Measurements from ENCODE around the gene PGAP3.
"Not testable (repeated sequence)": the region's sequence is repeated elsewhere in the genome, so short reads cannot be mapped to it uniquely, and the experiment has no call there.

PGAP3 gene

DNA sequence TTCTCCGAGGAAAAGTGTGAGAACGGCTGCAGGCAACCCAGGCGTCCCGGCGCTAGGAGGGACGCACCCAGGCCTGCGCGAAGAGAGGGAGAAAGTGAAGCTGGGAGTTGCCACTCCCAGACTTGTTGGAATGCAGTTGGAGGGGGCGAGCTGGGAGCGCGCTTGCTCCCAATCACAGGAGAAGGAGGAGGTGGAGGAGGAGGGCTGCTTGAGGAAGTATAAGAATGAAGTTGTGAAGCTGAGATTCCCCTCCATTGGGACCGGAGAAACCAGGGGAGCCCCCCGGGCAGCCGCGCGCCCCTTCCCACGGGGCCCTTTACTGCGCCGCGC, 11.9 kb upstream of the PGAP3 start, which contains the start of gene ERBB2:
Gene ERBB2 (plus strand): TSS at position 247 of the 330 bp plus-strand sequence. CDS start 175 bp downstream, outside the sequence.
- DNase-seq: peak in 2 of 10 donors; percentile 78 to 89
- intact Hi-C loops (cut with DNase I): no loop called here

DNA sequence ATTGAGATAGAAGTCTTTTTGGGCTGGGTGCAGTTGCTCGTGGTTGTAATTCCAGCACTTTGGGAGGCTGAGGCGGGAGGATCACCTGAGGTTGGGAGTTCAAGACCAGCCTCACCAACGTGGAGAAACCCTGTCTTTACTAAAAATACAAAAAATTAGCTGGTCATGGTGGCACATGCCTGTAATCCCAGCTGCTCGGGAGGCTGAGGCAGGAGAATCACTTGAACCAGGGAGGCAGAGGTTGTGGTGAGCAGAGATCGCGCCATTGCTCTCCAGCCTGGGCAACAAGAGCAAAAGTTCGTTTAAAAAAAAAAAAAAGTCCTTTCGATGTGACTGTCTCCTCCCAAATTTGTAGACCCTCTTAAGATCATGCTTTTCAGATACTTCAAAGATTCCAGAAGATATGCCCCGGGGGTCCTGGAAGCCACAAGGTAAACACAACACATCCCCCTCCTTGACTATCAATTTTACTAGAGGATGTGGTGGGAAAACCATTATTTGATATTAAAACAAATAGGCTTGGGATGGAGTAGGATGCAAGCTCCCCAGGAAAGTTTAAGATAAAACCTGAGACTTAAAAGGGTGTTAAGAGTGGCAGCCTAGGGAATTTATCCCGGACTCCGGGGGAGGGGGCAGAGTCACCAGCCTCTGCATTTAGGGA, 11.4 kb upstream of the PGAP3 start:
- intact Hi-C loops (cut with DNase I): not testable (repeated sequence)
- DNase-seq: peak in 1 of 10 donors; percentile 10

DNA sequence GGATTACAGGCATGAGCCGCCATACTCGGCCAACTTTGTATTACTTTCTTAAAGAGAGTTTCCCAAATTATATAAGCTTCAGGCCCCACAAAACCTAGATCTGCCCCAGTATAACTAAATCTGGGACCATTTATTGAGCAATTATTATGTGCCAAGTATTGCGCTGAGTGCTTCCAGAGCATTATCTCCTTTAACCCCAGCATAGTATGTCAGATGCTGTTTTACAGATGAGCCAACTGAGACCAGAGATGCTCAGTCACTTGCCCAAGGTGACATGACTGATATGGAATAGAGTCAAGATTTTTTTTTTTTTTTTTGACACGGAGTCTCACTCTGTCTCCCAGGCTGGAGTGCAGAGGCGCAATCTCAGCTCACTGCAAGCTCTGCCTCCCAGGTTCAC, 10.1 kb upstream of the PGAP3 start:
- intact Hi-C loops (cut with DNase I): no loop called here

DNA sequence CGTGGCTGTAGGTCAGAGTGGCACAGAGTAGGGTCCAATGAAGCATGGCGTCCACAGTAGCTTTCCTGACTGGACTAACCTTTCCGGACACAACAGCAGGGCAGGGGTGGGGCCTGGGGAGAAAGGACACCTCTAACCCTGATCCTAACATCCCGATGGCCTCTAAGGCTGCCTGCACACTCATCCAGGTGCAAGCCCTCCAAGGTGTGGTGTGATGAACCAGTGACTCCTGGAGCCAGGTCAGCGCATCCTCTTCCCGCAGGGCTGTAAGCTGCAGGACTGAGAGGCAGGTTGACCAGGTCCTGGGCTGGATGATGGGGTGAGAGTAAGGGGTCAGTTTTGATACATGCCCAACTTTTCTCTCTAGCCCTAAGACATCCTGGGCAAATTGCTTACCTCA, 8.9 kb upstream of the PGAP3 start:
- no peak for DNase-seq

More for the DNA sequence above, 10.1 kb upstream of the PGAP3 start:
- DNase-seq: peak in 1 of 10 donors; percentile 41

DNA sequence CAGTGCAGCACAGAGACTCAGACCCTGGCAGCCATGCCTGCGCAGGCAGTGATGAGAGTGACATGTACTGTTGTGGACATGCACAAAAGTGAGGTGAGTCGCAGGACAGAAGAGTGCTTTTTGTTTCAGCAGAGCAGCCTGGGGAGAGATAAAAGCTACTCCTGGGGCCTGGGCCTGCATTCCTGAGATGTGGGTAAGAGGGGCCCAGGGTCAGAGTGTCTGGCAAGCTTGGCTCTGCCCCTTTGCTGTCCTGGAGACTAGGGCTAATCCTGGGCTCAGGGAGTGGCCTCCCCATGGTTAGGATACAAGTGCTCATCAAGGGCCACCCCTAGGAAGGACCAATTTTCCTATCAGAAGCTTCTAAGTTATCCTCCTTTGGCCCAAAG, 7.2 kb upstream of the PGAP3 start:
- DNase-seq: no peak
- intact Hi-C loops (cut with DNase I): no loop called here

More for the DNA sequence above, 8.9 kb upstream of the PGAP3 start:
- intact Hi-C loops (cut with DNase I): no loop called here

DNA sequence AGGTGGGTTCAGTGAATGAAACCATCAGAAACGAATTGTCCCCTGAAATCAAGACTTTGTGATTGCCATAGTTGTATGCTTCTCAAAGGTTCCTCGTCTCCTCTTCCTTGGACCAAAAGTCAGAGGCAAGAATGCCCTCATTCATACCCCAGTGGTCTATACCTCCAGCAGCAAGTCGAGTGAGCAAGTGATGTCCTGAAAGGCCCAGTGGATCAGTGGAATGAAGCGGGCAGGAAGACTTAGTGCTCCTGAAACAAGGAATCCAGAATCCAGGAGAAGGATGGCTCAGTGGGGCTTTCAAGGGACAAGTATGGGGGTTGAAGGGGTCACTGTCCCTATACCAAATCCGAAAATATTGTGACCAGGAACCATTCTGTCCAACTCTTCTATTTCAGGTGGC, 6.7 kb upstream of the PGAP3 start:
- intact Hi-C loops (cut with DNase I): no loop called here
- DNase-seq: no peak

DNA sequence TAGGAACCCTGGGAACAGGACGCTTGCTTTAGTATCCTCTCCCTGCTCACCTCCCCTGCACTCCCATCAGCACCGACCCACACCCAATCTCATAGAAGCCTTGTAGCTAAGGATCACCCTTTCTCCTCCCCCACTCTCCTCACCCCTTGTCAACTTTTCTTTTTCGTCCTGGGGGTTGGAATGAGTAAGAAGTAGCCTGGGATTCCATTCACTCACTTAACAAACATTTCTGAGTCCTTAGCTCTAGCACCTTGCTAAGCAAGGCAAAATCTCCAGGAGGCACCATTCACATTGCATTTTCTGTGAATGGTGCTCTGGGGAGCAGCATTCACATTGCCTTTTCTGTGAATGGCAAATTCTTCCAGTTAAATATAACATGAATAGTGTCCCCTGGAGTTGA, 1.1 kb upstream of the PGAP3 start:
- intact Hi-C loops (cut with DNase I): loop anchor here (2.0 kb wide), 1 partner anchor 42 kb away; the partner anchor contains the start of gene MIEN1
- DNase-seq: no peak

DNA sequence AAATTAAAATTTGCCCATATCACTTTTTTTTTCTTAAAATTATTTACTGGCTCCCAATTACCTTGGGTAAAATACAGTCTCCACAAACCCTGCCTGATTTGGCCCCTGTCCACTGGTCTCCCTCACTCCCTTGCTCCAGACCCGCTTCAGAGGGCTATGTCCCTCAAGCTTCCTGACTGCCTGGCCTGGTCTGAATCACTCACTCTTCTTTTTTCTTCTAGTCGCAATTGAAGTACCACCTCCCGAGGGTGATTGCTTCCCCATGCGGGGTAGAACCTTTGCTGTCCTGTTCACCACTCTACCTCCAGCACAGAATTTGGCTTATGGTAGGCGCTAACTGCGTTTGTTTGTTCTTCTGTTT, 598 bp upstream of the PGAP3 start:
- intact Hi-C loops (cut with DNase I): loop anchor here (2.0 kb wide), 1 partner anchor 42 kb away; the partner anchor contains the start of gene MIEN1
- no peak for DNase-seq

DNA sequence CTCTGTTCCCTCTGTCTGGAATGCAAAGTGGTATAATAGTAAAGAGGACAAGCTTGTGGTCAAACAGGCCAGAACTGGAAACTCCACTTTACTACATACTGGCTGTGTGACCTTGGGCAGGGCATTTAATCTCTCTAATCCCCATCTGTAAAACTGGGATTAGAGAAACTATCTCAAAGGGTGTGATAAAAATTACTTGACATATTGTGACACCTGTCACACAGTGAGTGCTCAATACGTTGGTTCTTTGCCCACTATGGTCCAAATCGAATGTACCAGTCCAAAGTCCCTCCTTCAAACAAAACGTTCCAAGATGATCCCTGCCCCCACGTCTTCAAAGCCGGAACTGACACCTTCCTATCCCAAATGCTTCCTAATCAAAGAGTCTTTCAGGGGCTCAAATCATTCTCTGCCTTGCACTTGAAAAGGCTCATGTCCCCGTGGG, 734 bp downstream of the PGAP3 start:
- no peak for DNase-seq

DNA sequence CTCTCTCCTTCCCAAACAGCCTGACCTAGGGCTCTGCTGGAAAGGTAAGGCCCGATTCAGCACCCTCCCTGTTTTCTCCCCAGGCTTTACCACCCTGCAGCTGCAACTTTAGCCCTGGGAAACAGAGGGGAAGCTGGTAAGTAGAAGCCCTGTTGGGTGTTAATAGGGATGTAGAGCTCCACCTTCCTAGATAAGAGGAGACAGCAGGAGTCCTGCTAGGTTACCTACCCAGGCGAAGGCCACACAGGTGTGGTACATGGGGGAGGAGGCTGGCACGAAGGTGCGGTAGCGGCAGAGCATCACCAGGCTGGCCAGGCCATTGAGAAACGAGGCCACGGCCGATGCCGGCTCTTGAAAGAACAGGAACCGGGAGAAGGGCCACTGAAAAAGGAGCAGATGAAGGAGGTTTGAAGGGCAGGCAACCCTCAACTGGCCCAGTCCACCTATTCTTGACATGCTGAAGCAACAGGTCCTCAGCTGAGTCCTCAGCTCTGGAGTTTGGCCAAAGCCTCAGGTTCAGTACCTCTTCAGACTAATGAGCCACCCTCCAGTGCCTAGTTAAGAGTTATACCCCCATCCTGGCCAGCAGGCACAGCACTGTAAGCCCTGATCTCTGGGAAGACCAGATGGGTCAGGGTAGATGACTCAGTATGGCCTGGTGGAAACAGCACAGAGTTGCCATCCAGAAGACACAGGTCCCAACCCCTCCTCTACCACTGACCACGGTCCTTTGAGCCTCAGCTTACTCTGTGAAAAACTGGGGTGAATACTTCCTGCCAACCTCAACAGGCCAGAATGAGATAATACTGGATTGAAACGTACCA, 3.3 kb downstream of the PGAP3 start:
- intact Hi-C loops (cut with DNase I): no loop called here
- no peak for DNase-seq

More for the DNA sequence above, 734 bp downstream of the PGAP3 start:
- intact Hi-C loops (cut with DNase I): no loop called here

DNA sequence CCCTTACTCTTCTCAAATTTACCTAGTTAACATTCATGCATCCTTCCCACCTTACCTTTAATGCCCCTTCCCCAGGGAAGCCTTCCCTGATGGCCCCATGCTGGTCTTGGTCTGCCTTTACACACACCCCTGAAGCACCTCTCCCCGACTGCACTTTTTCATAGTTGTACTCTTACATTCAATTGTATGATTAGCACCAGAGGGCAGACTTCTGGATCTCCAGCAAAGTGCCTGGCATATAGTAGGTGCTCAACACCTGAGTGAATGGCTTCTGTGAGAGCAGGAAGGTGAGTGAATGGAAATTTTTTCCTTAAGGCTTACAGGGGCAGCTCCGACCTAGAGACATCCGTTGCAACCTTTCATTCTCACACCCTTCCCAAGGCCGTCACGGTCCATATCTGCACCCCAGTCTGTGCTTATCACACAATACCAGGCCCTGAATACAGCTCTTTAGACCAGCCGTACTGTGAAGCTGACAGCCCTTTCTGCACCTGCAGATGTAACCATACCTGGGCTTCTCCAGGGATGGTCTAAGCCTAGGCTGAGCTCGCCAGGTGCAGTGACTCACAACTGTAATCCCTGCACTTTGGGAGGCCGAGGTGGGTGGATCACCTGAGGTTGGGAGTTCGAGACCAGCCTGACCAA, 4.4 kb downstream of the PGAP3 start:
- DNase-seq: no peak
- intact Hi-C loops (cut with DNase I): no loop called here

DNA sequence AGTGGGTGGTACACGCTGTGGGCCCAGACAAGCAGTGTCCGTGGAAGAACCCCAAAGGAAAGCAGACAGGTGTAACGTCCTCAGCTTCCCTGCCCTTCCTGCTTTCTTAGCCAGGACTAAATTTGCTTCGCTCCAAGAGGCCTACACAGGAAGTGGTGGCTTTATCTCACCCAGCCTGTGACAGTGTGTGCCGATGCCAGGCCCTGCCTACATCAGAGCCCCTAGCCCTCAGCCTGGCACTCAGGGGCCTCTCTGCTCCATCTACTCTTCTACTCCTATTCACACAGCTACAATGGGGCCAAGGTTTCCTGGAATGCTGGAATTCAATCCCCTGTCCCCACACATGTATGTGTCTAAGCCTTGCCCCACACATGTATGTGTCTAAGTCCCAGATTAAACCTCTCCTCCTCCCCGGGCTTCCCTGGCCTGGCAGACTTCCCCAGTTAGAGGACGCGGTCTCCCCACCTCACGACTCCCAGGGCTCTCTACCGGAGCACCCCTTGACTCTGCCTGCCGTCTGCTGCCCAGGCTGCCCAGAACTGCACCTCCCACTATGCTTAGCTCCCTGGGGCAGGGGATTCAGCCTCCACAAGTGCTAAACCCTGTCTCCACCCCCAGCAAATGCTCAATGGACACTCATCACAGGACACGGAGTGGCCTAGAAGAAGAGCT, 8.2 kb downstream of the PGAP3 start:
- intact Hi-C loops (cut with DNase I): no loop called here
- DNase-seq: peak in 1 of 10 donors; percentile 70

DNA sequence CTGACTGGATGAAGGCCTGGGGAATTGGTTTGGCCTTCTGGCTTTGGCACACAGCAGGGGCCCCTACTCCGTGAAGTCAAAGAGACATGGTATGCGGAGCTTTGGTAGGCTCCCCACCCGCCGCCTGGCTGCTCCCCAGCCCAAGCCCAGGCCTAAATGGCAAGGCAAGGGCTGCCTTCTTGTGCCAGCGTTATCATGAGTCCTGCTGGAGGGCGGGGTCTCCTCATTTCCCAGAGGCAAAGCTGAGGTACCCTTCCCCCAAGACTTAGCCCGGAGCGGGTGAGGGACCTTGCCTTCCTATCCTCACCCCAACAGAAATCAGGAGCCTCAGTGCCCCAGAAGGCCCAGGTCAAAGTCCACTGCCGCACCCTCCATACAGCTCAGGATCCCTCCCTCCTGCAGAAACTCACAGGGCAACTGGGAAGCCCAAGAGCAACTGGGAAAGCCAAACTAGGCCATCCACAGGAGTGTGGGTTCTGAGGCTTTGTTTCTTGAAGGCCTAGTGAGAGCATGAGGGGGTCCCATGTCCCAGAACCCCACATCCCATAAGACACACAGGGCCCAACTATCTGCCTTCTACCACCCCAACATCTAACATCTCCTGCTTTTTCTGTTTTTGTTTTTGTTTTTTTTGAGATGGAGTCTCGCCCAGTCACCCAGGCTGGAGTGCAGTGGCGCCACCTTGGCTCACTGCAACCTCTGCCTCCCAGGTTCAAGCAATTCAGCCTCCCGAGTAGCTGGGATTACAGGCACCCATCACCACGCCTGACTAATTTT, 9.3 kb downstream of the PGAP3 start:
- no peak for DNase-seq
- intact Hi-C loops (cut with DNase I): no loop called here

DNA sequence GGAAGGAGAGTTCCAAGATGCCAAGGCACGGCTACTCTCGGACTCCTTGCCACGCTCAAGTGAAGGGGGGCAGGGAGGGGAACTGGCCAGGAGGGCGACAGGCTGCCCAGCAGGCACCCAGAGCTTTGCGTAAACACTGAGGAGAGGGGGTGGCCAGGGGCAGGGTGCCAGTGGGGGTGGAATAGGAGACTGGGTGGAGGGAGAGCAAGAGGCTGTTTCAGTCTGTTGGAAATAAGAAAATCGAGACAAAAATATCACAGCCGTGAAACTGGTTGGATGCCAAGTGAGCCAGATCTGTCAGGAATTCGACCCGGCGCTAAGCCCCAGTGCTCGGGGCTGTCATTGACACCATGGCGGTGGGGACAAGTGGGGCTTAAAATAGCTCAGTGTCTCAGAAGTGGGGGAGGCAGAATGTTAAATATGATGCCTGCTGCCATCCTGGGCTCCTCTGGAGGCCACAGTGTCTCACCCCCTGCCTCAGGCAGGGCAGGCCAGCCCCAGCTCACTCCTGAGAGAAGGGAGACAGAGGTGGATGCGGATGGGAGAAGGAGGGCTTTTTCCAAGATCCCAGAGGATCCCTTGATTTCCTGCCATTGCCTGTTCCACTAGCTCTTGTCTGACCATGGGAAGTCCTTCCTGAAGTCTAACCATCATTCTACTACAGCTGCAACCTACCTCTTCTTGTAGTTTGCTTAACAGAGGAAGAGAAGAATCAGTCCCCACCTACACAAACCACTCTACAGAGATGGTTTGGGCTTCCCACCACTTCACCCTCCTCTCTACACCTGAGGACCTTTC, 10.1 kb downstream of the PGAP3 start:
- intact Hi-C loops (cut with DNase I): no loop called here
- peak in 6 of 10 donors; percentile 47 to 93 (median 59) for DNase-seq

DNA sequence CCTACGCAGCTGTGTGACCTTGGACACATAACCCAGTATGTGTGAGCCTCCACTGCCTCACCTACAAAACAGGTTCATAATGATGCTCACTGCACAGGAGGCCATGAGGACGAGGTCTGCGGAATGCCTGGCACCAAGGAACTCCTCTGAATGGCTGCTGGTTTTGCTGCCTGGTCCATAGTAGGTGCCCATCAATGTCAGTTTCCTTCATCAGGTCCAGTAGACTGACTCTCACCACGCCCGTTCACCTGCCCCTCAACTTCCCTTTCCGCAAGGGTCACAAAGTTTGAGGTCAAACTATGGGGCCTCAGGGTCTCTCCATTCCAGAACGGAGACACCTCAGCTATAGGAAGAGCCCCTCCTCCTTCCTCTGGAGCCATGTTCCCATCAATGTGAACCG, 10.8 kb downstream of the PGAP3 start:
- intact Hi-C loops (cut with DNase I): no loop called here
- DNase-seq: no peak

DNA sequence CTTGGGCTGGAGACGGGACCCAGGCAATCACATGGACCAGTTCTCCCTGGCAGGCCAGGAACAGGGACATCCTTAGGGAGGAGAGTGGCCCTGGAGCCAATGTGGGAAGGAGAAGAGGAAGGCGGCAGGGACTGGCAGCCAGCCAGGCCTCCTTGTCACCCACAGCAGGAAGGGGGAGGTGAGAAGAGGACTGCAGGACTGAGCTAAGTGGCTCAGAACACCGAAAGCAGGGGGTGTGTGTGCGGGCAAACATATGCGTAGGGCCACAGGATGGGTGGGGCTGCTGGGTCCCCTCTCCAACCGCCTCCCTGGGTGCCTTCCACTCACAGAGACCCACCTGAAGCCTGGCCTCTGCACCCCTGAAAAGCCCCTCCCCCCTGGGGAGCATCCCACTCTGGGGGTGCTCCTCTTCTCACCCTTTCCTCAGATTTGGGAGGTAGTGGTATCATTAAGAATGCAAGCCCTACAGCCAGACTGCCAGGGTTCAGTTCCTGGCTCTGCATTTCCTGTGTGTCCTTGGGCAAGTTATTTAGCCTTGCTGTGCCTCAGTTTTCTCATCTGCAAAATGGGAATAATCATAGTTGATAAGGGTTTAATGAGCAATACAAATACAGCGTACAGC, 11.5 kb downstream of the PGAP3 start:
- peak in 8 of 10 donors; percentile 70 to 96 (median 79) for DNase-seq
- intact Hi-C loops (cut with DNase I): no loop called here

DNA sequence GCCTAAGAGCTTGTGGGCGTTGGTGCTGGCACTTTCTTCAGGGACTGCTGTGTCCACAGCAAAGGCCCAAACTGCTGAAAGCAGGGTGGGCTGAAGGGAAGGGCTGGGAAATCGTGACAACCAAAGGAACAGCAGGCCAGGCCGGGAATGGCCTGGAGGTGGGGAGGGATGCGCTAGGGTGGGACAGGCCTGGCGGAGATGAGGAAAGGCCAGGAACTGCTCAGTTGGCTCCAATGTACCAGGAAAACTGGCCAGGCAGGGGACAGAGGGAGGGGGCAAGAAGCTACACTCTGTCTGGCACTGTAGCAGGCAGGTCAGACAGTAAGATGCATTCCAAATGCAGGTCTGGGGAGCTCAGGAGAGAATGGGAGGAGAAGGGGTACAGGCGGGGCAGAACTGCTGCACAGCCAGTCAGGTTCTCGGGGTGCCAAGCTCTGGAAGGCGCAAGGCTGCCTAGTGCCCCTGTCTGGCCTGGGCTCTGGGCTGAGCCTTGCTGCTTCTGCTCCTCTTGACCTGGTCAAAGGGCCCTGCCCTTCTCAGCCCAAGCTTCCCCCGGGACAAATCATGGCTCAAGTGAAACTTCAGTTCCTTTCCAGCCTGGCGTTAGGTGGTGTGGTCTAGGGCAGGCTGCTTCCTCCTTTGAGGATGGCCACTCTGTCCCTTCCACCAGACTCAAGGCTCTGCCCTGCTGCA, 12.3 kb downstream of the PGAP3 start:
- intact Hi-C loops (cut with DNase I): no loop called here
- peak in 2 of 10 donors; percentile 66 to 85 for DNase-seq
